Activated CD8-positive, alpha-beta memory T cell treated with anti-CD3 and anti-CD28 coated beads, Interleukin-2, amount 10 ng/mL, durations not matched to agents 7 days and 5 days (primary cell): Measurements from ENCODE around the gene CCNYL1. TPM values are rescaled to one million over a fixed set of nuclear protein-coding genes. Genes with fewer than 3 reads are reported as not detected.

Source experiments
- total RNA-seq, 2 experiments: library from RNA; stranded (reverse); gene quantifications; one replicate each; pipeline ENCODE4 v1.2.3, GENCODE V29; 2021

The CCNYL1 gene
- total RNA-seq, 2 experiments from 2014 or later = 5.8 to 5.9 TPM

Other genes starting within 250 kb of the CCNYL1 start
- 100 to 1,000 TPM; 101 to 115 TPM for gene CREB1, start 181.7 kb upstream of the CCNYL1 start, total RNA-seq
- 10 to 100 TPM; 16.4 to 21.1 TPM for gene METTL21A, start 86.2 kb upstream of the CCNYL1 start, total RNA-seq
- gene FZD5, start 58.3 kb downstream of the CCNYL1 start, total RNA-seq = under 1 TPM; 0.42 to 0.50 TPM